ENCODE measurements around the gene TFR2.

- TF ChIP-seq GATA3 (IDR thresholded peaks at IDR 0.05; ENCODE audit: low read depth, low read length) (no peak), GATA2 (IDR thresholded peaks at IDR 0.05; ENCODE audit: low read depth, low read length) (no peak)
These were observed 11.3 kb downstream of the TFR2 start for GRCh38 chr7:100630066-100630465.
